Amniotic stem cell (primary cell): Measurements from ENCODE around the gene TOX2.

Experiments used
- DNase-seq: peaks from one replicate; lab custom pipeline; 2025; lab: John Stamatoyannopoulos, UW

Gene TOX2

DNA sequence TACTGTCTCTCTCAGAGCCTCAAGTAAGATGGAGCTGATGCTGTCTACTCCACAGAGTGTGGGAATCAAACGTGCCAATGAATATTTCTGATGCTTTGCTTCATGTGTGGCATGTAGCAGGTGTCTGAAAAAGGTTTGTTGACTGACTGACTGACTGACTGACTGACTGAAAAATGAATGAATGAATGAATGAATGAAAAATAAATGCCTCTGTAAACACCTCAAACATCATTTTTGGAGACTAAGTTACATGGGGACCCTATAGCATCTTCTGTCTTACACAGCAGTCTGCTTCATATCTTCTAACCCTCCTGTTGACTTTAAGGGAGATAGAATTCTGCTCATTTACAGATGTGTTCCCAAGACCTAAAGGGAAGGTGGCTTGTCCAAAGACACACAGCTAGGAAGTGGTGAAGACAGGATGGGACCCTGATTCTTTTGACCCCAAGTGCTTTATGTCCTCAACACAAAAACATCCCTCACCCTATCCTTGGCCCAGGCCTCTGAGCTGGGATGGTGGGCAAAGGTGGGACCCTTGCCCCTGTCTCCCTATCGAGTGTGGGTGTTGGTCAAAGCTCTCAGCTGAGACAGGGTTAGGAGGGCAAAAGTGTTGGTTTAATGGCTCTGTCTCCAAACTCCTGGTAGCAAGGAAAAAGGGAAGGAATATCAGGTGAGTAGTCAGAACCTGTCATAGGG, 104.4 kb downstream of the TOX2 start:
- no peak for DNase-seq

DNA sequence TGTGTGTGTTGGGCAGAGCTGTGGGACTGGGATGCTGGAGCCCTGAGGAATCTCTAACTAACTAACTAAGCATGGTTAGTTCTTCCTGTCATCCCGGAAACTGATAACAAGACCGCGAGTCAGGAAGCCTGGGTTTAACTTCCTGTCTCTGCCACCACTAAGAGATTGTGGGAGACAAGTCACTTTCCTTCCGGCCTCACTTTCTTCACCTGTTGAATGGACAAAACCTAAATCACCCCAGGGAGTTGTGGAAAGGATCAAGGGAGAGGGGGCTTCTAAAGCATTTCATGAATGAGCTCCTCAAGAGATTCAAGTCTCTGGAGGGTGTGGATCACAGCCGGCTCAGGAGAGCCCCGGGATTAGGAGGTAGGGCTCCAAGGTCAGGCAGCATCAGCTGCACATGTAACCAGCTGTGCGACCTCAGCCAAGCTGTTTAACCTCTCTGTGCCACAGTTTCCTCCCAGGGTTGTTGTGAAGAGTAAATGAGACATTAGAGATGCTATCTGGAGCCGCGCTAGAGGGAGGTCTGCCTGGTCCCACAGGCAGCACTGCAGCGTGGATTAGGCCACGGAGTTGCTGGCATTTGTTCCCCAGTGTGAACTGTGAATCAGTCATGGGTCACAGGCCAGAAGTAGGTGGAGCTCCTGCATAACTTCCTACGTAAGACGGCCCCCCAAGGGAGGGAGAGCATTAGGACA, 105.1 kb downstream of the TOX2 start:
- no peak for DNase-seq

DNA sequence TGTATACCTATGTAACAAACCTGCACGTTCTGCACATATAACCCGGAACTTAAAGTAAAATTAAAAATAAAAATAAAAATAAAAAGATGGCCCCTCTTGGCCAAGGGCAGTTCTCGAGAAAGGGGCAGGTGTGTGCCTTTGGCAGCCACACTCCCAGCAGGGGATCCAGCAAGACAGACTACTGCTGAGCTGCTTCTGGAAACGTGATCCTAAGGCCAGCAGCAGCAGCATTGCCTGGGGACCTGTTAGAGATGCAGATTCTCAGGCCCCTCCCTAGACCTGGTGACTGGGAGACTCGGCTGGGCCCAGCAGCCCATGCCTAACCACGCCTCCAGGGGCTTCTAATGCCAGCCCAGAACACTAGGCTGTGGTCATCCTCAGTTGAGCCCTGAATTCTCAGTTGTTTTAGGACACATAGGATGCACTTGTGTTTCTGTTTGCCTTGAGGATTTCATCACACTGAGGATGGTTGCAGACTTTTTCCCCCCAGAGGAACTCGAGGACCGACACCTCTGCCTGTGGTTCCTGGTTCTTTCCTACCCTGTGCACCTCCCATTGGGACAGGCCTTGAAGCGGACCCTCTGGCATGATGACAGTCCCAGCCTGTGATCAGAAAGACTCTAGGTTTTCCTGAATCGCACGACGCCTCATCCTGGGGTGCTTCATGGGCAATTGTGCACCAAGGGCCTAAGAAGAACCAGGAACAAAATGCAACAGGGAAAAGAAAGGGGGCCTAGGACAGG, 105.9 kb downstream of the TOX2 start:
- DNase-seq, result no peak

DNA sequence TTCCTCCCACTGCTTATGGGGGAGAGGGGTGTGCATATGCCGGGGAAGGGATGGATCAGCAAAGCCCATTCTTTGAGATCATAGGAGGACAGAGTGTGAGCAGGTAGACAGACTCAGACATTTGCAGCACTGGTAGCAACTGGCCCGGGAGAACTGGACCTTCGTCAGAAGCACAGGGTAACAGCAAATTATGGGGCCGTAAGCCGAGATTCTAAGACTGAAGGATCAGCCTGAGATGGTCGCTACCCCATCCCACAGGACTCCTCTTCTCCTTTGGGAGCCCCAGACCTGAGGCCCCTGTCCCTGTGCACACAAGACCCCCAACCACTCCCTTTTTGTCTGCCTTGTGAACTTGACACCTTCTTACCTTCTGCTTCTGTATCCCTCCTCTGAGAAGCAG, 106.5 kb downstream of the TOX2 start:
- no peak for DNase-seq

DNA sequence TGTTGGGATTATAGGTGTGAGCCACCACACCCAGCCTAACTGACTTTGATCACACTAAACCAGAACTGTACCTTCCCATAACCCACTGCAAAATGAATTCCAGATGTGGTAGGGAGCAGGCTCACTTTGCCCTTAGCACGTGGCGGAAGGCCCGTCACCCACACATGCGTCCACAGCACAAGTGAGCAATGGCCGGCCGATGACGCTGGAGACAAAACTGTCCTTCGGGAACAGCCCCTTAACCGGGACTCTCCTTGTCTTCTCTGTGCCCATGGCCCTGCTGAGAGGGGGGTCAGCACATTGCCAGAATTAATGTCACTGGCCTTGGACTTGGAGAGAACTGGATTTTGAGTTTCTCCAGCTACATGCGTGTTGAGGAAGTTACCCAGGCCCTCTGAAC, 107.2 kb downstream of the TOX2 start:
- no peak for DNase-seq

DNA sequence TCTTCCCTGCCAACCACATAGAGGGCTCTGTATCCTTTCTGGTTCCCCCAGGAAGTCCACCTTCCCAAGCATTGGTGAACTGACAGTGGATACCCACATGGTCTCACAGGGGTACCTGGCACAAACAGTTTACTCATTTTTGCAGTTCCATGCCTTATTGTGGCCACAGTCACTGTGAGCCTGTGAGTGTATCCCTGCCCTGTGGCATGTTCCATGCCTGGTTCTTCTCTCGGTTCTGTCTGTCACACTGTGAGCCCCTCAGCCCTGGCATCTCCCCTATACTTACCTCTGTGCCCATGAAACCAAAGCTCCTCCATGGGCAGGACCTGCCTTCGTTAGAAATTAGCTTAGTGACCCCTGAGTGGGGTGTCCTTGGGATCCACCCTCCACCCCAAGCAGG, 107.8 kb downstream of the TOX2 start:
- DNase-seq, result no peak

DNA sequence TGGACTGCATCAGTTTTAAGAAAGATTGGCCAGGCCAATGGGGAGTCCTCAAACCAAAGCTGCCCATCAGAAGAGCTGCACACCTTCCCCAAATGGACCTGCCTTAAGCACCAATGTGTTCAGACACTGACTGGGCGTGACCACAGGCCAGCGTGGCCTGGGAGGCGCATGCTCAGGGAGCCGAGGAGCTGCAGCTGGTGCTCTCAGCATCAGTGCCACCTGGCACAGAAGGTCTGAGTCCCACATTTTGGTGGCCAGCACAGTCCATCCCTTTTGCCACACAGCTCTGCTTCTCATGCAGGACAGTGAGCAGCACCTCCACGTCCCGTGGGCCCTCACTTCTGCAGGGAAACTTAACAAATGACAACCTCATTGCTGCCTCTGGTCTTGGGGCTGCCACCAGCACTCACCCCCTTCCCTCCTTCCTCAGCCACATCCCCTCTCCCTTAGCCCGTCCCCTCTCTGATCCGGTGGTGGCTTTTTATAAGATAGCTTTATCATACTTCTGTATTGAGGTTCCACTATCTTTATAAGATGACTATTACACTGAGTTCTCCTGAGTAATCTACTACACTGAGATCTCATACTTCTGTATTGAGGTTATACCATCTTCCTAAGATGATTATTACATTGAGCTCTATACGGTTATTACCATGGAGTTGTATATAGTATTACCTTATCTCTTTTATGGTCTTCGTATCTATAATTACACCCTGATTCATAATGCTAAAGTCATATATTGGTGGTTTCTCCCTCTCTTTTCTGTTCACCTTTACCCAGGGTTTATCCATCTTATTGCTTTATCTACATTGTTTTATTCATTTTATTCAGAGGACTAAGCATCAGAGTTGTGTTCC, 109.1 kb downstream of the TOX2 start:
- no peak for DNase-seq

DNA sequence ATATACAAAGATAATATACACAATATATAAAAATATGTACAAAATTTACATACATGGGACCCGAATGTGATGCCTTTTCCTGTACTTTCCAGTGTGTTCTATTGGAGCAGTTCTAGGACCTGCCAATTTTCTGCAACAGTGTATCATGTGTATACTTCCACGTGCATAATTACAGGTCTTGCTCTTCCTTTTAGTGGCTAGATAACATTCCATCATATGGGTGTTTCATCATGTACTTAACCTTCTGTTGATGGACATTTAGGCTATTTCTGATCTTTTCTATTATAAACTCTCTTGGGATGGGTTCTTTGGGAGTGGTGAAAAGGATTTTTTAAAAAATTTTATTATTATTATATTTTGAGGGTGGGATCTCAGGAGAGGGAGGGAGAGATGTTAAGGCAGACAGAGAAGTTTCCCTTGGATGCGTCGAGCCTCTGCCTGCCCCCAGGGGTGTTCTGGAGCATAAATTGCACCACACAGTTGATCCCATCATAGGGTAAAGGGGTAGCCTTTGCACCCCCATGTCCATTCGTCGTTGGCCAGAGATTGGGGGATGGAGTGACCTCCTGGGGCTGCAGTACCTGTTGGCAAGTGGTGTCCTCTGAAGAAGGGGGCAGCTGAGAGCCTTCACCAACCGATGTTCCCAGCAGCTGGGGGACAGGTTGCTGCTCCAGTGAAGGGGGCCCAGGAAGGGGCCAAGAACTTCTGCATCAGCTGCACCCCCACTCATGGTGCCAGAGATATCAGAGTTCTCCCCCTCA, 110.3 kb downstream of the TOX2 start:
- DNase-seq, result no peak

DNA sequence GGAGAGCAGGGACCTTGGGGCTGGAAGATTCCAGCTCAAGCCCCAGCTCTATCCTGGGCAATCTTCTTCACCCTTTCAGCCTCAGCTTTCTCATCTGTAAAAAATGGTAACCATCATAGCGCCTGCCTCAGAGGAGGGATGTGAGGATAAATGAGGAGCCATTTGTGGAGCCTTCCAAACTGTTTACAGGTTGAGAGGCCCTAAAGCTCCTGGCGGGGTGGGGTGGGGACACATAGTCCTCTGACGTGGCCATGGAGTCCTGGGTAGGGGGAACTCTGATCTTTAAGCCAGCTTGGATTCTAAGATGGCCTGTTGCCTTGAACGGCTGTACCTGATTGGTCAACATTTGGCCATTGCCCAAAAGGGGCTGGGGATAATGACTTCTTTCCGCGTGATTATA, 111.1 kb downstream of the TOX2 start:
- no peak for DNase-seq

DNA sequence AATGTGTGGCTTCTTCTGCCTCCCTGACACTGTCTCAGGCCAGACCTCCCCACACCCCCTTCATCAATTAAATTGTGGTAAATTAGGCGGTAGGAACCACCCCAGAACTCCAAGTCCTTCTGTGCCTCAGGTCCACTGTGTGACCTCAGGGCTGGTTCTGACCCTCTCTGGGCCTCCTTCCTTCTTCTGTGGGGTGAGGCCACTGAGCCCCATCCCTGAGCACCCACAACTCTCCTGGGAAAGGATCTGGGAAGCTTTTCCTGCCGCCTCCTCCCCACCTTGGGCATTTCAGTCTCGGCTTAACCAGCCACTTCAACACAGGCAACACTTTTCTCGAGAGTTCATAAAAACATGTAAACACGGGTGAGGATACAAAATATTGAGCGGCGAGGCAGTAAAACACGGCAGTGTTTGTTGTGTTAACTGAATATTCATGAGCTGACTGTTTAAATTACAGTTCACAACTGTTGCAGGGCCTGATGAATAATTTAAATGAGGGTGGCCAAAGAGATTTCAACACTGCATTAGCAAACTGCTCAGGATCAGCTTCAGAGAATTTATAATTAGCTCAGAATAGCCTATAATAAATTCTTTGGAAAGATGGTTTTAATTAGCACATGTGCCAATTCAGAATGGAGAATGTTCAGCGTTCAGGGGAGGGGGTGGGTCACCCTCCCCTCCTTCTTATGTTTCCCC, 112.1 kb downstream of the TOX2 start:
- DNase-seq, result no peak

DNA sequence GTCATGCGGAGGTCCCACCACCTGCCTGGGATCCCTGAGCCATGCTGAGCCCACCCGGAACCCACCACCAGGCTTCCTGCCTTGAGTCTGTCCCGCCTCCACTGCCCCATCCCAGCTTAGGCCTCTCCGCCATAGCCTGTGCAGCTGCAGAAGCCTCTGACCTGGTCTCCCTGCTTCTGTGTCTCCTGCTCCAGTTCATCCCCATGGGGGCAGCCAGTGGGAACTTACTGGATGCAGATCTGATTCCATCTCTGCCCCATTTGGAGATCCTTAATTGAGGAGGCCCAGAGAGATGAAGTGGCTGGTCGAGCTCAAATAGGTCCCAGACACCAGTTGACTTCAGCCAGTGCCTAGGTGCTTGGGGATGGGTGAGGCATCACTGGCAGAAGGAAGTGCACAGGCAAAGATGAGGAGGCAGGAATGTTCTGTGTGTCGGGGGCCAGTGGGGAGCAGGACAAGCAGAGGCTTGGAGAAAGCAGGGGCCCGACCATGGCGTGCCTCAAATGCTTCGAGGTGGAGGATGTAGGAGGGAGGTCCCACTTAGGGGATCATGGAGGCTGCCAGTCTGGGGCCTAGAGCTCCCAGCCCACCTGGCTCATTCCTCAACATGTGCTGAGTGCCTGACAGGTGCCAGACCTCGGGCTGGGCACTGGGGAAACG, 112.8 kb downstream of the TOX2 start:
- DNase-seq, result no peak

DNA sequence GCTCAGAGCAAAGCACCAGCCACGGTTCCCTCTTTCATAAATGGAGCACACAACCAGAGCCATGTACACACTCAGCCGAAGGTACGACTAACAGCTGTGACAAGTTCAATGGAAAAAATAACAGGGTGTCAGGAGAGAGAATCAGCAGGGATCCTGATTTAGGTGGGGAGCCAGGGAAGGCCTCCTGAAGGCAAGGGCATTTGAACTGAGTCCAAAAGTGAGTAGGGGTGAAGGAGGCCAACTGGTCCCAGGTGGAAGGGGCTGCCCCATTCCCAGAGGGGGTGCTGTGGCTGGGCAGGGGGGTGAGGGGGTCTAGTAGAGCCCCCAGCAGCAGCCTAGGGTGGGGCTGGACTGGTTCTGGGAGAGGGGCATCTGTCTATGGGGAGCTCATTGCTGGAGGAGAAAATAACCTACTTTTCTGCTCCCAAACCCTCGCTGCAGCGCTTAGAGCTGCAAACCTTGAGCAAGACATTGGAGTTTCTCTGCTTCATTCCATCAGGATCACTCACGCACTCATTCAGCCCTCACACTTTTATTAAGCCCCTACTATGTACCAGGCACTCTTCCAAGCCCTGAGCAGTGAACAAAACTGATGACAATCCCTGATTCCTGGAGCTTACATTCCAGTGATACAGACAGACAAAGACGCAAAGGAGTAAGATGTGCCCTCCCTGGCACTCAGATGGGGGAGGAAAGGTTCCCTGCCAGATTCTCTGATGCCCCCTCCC, 113.5 kb downstream of the TOX2 start:
- no peak for DNase-seq

DNA sequence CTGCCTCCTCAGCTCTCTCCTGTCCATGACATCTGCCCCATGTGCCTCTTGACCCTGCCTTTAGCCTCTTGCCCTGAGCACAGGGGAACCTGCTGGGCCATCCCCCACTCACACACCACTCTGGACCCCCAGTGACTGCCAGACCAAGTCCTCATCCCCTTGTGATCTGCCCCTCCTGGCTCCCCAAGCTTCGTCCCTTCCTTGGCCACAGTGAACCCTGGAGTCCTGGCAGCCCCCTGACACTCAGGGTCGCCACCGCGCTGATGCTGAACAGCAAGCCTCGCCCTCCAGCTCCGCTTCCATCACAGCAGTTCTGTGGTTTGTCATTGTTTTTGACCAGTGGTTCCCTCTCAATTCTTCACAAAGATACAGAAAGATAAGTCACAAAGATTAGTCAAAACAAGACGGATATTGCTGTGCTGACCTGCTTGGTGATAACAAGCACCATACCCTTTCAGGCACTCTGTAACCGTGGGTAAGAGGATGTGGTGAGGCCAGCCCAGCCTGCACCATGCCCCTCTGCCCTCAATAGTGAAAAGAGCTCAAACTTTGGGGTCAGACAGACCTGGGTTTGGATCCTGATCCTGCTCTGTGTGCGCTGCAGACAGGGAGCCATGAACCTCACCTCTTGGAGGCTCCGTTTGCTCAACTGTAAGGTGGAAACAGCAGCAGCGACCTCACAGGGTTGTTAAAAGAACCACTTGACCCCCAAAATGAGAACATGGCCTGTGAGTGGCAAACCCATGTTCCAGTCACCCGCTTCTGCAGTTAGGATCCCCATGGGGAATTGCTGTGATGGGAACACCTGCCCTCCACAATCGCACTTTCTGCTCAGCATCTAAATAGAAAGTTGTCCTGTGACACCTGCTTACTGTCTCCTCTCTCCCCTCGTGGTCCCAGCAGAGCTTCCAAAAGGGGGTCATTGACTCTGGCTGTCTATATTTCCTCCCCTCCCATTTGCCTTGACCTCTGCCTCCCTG, 114.5 kb downstream of the TOX2 start:
- no peak for DNase-seq

DNA sequence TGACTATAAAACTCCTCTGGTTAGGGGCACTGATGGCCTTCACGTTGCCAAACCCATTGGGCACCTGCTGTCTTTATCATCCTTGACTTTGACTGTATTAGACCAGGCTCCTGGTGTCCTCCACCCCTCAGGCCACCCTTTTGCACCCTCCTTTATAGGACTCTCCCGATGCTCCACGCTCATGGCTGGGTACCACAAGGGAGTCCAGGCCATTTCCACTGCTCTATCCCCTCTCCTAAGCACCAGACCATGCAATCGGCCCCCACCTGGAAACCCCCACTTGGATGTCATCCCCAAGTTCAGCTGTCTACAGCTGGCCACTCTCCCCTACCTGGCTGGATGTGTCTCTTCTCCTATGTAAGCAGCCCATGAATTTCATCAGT, 115.2 kb downstream of the TOX2 start:
- DNase-seq, result no peak

DNA sequence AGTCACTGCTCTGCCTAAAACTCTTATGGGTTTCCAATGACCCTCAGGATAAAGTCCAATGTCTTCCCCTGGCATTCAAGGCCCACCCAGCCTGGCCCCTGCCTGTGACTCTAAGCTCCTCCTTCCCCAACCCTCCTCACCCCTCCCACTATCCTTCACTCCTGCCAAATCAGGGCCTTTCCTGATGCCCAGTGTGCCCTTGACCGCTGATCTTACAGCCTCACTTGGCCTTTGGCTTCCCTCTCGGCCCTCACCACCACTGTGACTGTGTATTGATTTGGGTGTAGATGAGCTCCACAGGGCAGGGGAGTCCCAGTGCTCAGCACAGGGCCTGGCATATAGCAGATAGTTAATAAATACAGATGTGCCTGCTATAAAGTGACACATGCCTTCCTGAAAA, 115.7 kb downstream of the TOX2 start:
- DNase-seq, result no peak

DNA sequence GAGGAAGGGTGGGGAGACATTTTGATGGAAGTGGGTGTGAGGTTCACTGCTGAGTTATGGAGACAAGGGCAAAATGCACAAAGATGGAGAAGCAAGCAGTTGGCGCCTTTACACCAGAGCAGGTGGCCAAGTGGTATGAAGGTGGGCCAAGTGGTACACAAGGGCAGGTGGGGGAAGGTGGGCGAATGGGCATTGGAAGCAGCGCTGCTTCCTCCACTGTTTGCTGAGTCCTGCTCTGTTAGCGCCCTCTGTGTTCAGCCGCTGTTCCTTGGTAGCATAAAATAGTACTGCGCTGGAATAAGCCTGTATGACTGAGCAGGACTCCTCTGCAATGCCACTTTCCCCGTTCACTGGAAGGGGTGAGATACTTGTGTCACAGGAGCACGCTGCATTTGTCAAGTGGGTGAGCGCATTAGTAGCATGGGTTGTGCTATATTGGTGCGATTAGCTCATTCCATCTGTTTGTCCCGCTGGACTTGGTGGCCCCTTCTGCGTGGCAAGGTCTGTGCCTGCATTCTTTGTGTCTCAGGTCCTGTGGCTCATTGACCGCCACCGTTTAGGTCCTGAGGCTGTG, 116.4 kb downstream of the TOX2 start:
- DNase-seq, result no peak

DNA sequence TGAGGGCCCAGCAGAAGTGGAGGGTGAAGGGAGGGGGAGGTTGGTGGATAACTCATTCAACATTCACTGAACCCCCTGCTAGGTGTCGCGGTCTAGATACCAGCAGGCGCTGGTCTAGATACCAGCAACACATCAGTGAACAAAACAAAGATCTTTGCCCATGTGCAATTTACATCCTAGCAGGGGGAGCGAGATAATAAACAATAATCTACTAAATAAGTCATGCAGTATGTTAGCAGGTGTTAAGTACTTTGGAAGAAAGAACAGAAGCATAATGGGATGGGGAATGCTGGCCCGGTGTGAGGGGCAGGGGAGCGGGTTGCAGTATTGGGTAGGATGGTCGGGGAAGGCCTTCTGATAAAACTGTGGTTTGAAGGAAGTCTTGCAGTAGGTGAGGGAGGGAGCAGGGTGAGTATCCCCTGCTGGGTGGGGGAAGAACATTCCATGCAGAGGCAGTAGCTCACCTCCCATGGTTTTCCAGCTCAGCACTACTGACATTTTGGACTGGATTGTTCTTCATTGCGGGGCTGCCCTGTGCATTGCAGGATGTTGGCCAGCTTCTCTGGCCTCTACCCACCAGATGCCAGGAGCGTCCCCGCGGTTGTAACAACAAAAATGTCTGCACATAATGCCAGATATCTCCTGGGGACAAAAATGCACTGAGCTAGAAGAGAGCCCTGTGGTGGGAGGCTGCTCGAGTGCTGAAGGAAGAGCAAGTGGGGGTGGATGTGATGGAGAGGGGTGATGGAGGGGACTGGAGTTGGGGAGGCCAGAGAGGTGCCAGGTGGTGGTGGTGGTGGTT, 117.3 kb downstream of the TOX2 start:
- DNase-seq, result no peak
